SK-N-MC (cell line): Measurements from ENCODE around the gene CSTPP1.

ENCODE experiments used
- EZH2 ChIP-seq: fragments of 200-600 bp; sonication (generic); IDR thresholded peaks from one replicate; pipeline ENCODE4 v1.6.1; 2017; ENCODE audit warnings: antibody characterized with exemption
- POLR2AphosphoS5 ChIP-seq: IDR thresholded peaks from 2 replicates; pipeline ENCODE4 v1.6.1; 2012; ENCODE audit warnings: mild to moderate bottlenecking, low read depth, low read length, borderline replicate concordance

- no peak for TF ChIP-seq POLR2AphosphoS5
- TF ChIP-seq EZH2, result no peak
Measured at GRCh38 chr11:46983598-46983997, 47.0 kb downstream of the CSTPP1 start.
